T-cell (primary cell): ENCODE data around the gene ADK. TPM values are rescaled to one million over a fixed set of nuclear protein-coding genes. Genes with fewer than 3 reads are reported as not detected.

Experiments
- ATAC-seq, 4 experiments: fragments of 200-7000 bp in 3 of 4; fragments of 150-1000 bp in 1 of 4; cut with Tn5 transposase; replicated peaks in 1 of 4; 1 replicate in 3 of 4; 2 replicates in 1 of 4; pipeline ENCODE4 v1.10.0; 2021; ENCODE audit warnings: moderate library complexity in 3 of 4, mild to moderate bottlenecking in 2 of 4, moderate number of reproducible peaks in 1 of 4
- CTCF ChIA-PET, 2 donors: fragments of 300-600 bp; sonication (Branson Sonifier 250); formaldehyde crosslinking; loops; one replicate each; lab custom pipeline; 2022; ENCODE audit warnings: antibody characterized with exemption in 2 of 2; lab: Charles Lee
- POLR2A ChIA-PET, 2 donors: fragments of 300-600 bp; sonication (Branson Sonifier 250); formaldehyde crosslinking; loops; one replicate each; lab custom pipeline; 2022; ENCODE audit warnings: antibody characterized with exemption in 2 of 2; lab: Charles Lee
- DNase-seq, 35 experiments: peaks; one replicate each; pipeline versions ENCODE4 v3.0.0 to v3.0.0-alpha.2; 2013 to 2023
- H3K27ac ChIP-seq: one replicate; pipeline ENCODE4 v1.5.1; 2013; ENCODE audit warnings: low read length
- H3K27me3 ChIP-seq, 2 experiments: replicated peaks in 1 of 2; 1 replicate in 1 of 2; 2 replicates in 1 of 2; pipeline versions ENCODE4 v1.6.1 to v1.7.0; 2013; ENCODE audit warnings: low read length in 1 of 2, mixed read lengths in 1 of 2; ENCODE audit not compliant: control insufficient read depth in 2 of 2, insufficient read depth in 2 of 2; ENCODE audit errors: extremely low read depth in 1 of 2
- H3K36me3 ChIP-seq, 2 donors: 1 replicate in 1 of 2; 2 replicates in 1 of 2; pipeline versions ENCODE4 v1.6.1 to v1.7.0; 2013; ENCODE audit warnings: low read length in 1 of 2; ENCODE audit not compliant: control insufficient read depth in 2 of 2, insufficient read depth in 1 of 2; ENCODE audit errors: extremely low read depth in 1 of 2
- H3K4me1 ChIP-seq, 2 experiments: 1 replicate in 1 of 2; 2 replicates in 1 of 2; pipeline versions ENCODE4 v1.6.1 to v1.7.0; 2013; ENCODE audit warnings: low read length in 2 of 2, mixed read lengths in 1 of 2; ENCODE audit not compliant: insufficient read depth in 2 of 2, control insufficient read depth in 1 of 2; ENCODE audit errors: extremely low read depth in 1 of 2
- H3K4me3 ChIP-seq, 2 donors: 1 replicate in 1 of 2; 2 replicates in 1 of 2; pipeline versions ENCODE4 v1.5.1 to v1.7.0; 2013; ENCODE audit warnings: mild to moderate bottlenecking in 2 of 2, low read length in 1 of 2, moderate library complexity in 1 of 2; ENCODE audit not compliant: control insufficient read depth in 1 of 2; ENCODE audit errors: extremely low read depth in 1 of 2
- H3K9me3 ChIP-seq: 2 replicates; pipeline ENCODE4 v1.7.0; 2013
- H3K27ac Mint-ChIP-seq, 2 donors: one replicate each; pipeline ENCODE4 v1.8.0; 2020 to 2021; ENCODE audit warnings: mild to moderate bottlenecking in 2 of 2, mixed read lengths in 2 of 2
- H3K27me3 Mint-ChIP-seq, 2 donors: one replicate each; pipeline ENCODE4 v1.8.0; 2021 to 2022; ENCODE audit warnings: mixed read lengths in 2 of 2
- H3K36me3 Mint-ChIP-seq: one replicate; pipeline ENCODE4 v1.8.0; 2021; ENCODE audit warnings: mixed read lengths
- H3K4me1 Mint-ChIP-seq, 3 donors: one replicate each; pipeline ENCODE4 v1.8.0; 2020 to 2022; ENCODE audit warnings: mixed read lengths in 3 of 3, mild to moderate bottlenecking in 1 of 3
- H3K4me3 Mint-ChIP-seq, 3 donors: one replicate each; pipeline ENCODE4 v1.8.0; 2020 to 2022; ENCODE audit warnings: mild to moderate bottlenecking in 3 of 3, mixed read lengths in 3 of 3, moderate library complexity in 3 of 3
- H3K9me3 Mint-ChIP-seq, 3 donors: one replicate each; pipeline ENCODE4 v1.8.0; 2020 to 2022; ENCODE audit warnings: mixed read lengths in 3 of 3
- WGBS: methylation state at CpG from one replicate; pipeline ENCODE4 v1.1.5; 2013; ENCODE audit warnings: missing lambda C conversion rate; ENCODE audit not compliant: insufficient coverage; 5-methylcytosine and 5-hydroxymethylcytosine counted together
- total RNA-seq, 35 experiments: library from RNA in 6 of 35; stranded (reverse) in 6 of 35; fragments of 120-200 nt in 1 of 35; gene quantifications; one replicate each; pipeline versions ENCODE4 v1.2.1 to v1.2.4 and lab custom pipeline; 2013 to 2026

ADK gene
- total RNA-seq, 5 donors from 2014 or later (not counting 1 experiment from before 2014, with no cell fraction given), result 20.7 to 32.8 (median 23.6) TPM

DNA sequence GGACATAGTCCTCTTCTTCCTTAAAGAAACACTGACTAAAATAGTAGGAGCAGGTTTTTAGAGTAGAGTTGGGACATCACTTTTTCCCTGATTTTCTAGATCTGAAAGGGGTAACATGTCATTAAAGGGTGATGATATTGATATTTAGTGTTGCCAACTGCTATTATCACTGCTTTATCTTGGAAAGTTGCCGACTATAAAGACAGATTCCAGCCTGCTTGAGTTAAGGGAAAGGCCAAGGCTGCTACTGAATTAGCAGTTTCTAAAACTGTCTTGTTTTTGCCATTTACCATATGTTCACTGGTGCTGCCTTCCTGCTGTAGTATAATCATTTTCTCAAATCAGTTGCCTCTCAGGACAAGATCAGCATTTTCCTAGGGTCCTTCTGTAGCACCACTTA, 30.1 kb upstream of the ADK start:
- Mint-ChIP-seq H3K4me1 (peaks cover 0 to 13% (median 2%) of the 10 kb centered on the region in 3 donors), H3K27me3 (no peaks in the 10 kb centered on the region), H3K27ac (peak overlapping the region; percentile 6 to 15), H3K9me3 (no peaks in the 10 kb centered on the region), H3K36me3 (peaks cover 72% of the 10 kb centered on the region), H3K4me3 (no peak overlapping the region)
- ChIA-PET CTCF (no interaction called here), POLR2A (no interaction called here)
- no peak for ATAC-seq
- Histone ChIP-seq H3K36me3 (peaks cover 0 to 84% of the 10 kb centered on the region in 2 donors), H3K9me3 (no peaks in the 10 kb centered on the region), H3K4me1 (no peaks in the 10 kb centered on the region), H3K27ac (no peak overlapping the region), H3K27me3 (no peaks in the 10 kb centered on the region), H3K4me3 (no peak overlapping the region)
- 86% methylated on average over 1 of the region's 1 CpG for WGBS
- no peak for DNase-seq

GRCh38 chr10:74121368-74121767, 29.7 kb upstream of the ADK start:
- Histone ChIP-seq H3K4me1 (no peaks in the 10 kb centered on the region), H3K36me3 (peaks cover 0 to 84% of the 10 kb centered on the region in 2 donors), H3K27ac (no peak overlapping the region), H3K4me3 (no peak overlapping the region), H3K9me3 (no peaks in the 10 kb centered on the region), H3K27me3 (no peaks in the 10 kb centered on the region)
- ATAC-seq, result no peak
- peaks cover 72% of the 10 kb centered on the region for H3K36me3 Mint-ChIP-seq
- POLR2A ChIA-PET, result interaction anchor here in 1 of 2 donors (0.6 kb wide), 1 partner anchor 18 kb away, joined by 6 read pairs; no protein-coding TSS in a partner anchor
- H3K27ac Mint-ChIP-seq, result peak overlapping the region in 1 of 2 donors; percentile 6
- no peak for DNase-seq
- WGBS, result 100% methylated on average over 1 of the region's 1 CpG
- no peaks in the 10 kb centered on the region for H3K27me3 Mint-ChIP-seq
- H3K9me3 Mint-ChIP-seq, result no peaks in the 10 kb centered on the region
- no peak overlapping the region for H3K4me3 Mint-ChIP-seq
- CTCF ChIA-PET, result no interaction called here
- H3K4me1 Mint-ChIP-seq, result peaks cover 0 to 11% (median 2%) of the 10 kb centered on the region in 3 donors

DNA sequence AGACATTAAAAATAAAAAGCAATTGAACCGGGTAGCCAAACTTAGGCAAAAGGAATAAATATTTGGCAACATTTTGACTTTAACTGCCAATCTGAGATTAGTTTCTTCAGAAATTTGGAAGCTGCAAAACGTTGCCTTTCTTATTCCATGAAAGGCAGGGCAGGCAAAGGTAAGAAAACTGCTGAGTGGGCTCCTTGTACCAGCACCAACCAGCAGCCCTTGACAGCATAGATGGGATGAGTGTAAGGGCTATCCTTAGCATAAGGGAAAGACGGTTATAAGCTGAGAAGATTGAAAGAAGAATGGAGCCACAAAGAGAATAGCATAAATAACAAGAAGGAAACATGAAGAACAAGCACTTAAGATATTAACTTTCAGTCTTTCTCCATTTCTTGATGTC, 29.0 kb upstream of the ADK start:
- Mint-ChIP-seq H3K27ac (peak overlapping the region; percentile 27 to 30), H3K27me3 (no peaks in the 10 kb centered on the region), H3K36me3 (peaks cover 66% of the 10 kb centered on the region), H3K9me3 (no peaks in the 10 kb centered on the region), H3K4me3 (no peak overlapping the region), H3K4me1 (peaks cover 0 to 11% (median 2%) of the 10 kb centered on the region in 3 donors)
- Histone ChIP-seq H3K4me1 (no peaks in the 10 kb centered on the region), H3K27me3 (no peaks in the 10 kb centered on the region), H3K27ac (no peak overlapping the region), H3K9me3 (no peaks in the 10 kb centered on the region), H3K4me3 (no peak overlapping the region), H3K36me3 (peaks cover 0 to 83% of the 10 kb centered on the region in 2 donors)
- 92% methylated on average over 2 of the region's 3 CpGs for WGBS
- POLR2A ChIA-PET, result interaction anchor here (0.6 to 0.8 kb wide), 3 partner anchors 17 to 1125 kb away, joined by 3 to 6 read pairs (median 3); no protein-coding TSS in a partner anchor
- CTCF ChIA-PET, result no interaction called here
- DNase-seq (no peak), ATAC-seq (no peak)

DNA sequence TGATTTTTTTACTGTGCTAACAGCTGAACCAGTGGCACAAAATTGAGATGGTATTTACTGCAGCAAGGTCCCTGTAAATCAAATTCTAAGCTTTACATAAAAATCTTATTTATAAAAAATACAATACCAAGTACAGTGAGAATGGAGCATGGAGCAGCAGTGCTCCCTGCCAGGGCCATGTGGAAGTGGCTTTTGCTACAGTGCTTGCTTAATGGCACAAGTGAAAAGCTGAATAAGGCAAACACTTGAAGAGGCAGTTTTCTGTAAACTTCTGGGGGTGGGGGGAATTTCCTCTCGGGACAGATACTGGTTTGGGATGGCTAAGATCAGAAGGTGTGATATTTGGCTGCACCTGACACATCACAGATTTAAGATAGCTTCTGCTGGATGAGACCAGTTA, 27.9 kb upstream of the ADK start:
- DNase-seq, result no peak
- Mint-ChIP-seq H3K4me3 (no peak overlapping the region), H3K9me3 (no peaks in the 10 kb centered on the region), H3K36me3 (peaks cover 65% of the 10 kb centered on the region), H3K27ac (peak overlapping the region in 1 of 2 donors; percentile 23), H3K4me1 (peaks cover 0 to 11% (median 2%) of the 10 kb centered on the region in 3 donors), H3K27me3 (no peaks in the 10 kb centered on the region)
- no peaks in the 10 kb centered on the region for H3K4me1 ChIP-seq
- H3K27me3 ChIP-seq, result no peaks in the 10 kb centered on the region
- peaks cover under 1 to 83% of the 10 kb centered on the region in 2 donors for H3K36me3 ChIP-seq
- H3K27ac ChIP-seq, result no peak overlapping the region
- H3K9me3 ChIP-seq, result no peaks in the 10 kb centered on the region
- ChIA-PET CTCF (interaction anchor here in 1 of 2 donors (0.5 to 0.6 kb wide), 3 partner anchors 16 to 1022 kb away, joined by 3 to 10 read pairs (median 4); no protein-coding TSS in a partner anchor), POLR2A (interaction anchor here (0.6 to 0.8 kb wide), 3 partner anchors 19 to 1124 kb away, joined by 3 read pairs; no protein-coding TSS in a partner anchor)
- WGBS, result 33% methylated on average over 1 of the region's 1 CpG
- H3K4me3 ChIP-seq, result no peak overlapping the region
- no peak for ATAC-seq

GRCh38 chr10:74133923-74134820, 16.8 kb upstream of the ADK start:
- no peaks in the 10 kb centered on the region for H3K27me3 Mint-ChIP-seq
- ChIA-PET CTCF (interaction anchor here (0.5 to 1.5 kb wide), 2 partner anchors 110 to 754 kb away, joined by 3 read pairs; no protein-coding TSS in a partner anchor), POLR2A (no interaction called here)
- no peak for DNase-seq
- no peak overlapping the region for H3K27ac Mint-ChIP-seq
- WGBS, result no CpG with 5 or more reads among the region's 11 CpGs
- no peak overlapping the region for H3K4me3 Mint-ChIP-seq
- no peaks in the 10 kb centered on the region for H3K27me3 ChIP-seq
- no peaks in the 10 kb centered on the region for H3K9me3 Mint-ChIP-seq
- H3K9me3 ChIP-seq, result no peaks in the 10 kb centered on the region
- H3K36me3 ChIP-seq, result peaks cover 4 to 77% of the 10 kb centered on the region in 2 donors
- ATAC-seq, result no peak
- peaks cover 0 to 3% (median 3%) of the 10 kb centered on the region in 3 donors for H3K4me1 Mint-ChIP-seq
- peaks cover 40% of the 10 kb centered on the region for H3K36me3 Mint-ChIP-seq
- H3K4me3 ChIP-seq, result no peak overlapping the region
- no peak overlapping the region for H3K27ac ChIP-seq
- no peaks in the 10 kb centered on the region for H3K4me1 ChIP-seq

DNA sequence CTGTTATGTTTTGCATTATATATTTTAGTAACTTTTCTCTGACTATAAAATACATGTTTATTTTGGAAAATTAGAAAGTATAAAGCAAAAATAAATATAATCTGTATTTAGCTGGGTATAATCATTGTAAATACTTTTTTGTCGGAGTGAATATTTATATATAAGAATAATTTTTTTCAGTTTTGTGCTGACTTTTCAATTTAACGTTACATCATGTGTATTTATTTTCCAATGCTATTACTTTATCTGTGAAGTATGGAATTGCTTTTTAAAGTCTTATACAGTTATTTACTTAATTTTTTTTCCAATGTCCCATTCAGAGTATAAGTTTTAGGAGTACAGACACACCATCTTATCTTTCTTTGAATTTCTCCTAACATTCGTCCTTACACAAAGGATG, 15.6 kb upstream of the ADK start:
- ATAC-seq, result no peak
- no peaks in the 10 kb centered on the region for H3K27me3 Mint-ChIP-seq
- H3K27me3 ChIP-seq, result no peaks in the 10 kb centered on the region
- ChIA-PET CTCF (interaction anchor here in 1 of 2 donors (1.5 kb wide), 1 partner anchor 108 kb away, joined by 3 read pairs; no protein-coding TSS in a partner anchor), POLR2A (interaction anchor here in 1 of 2 donors (0.6 kb wide), 2 partner anchors 391 to 1076 kb away, joined by 3 to 4 read pairs; no protein-coding TSS in a partner anchor)
- H3K9me3 ChIP-seq, result no peaks in the 10 kb centered on the region
- H3K4me3 Mint-ChIP-seq, result no peak overlapping the region
- H3K36me3 ChIP-seq, result peaks cover 4 to 65% of the 10 kb centered on the region in 2 donors
- H3K4me1 Mint-ChIP-seq, result peaks cover 0 to 3% (median 3%) of the 10 kb centered on the region in 3 donors
- H3K9me3 Mint-ChIP-seq, result no peaks in the 10 kb centered on the region
- no peaks in the 10 kb centered on the region for H3K4me1 ChIP-seq
- peaks cover 36% of the 10 kb centered on the region for H3K36me3 Mint-ChIP-seq
- WGBS, result no CpG with 5 or more reads among the region's 3 CpGs
- DNase-seq, result no peak
- H3K27ac ChIP-seq, result no peak overlapping the region
- H3K27ac Mint-ChIP-seq, result no peak overlapping the region
- H3K4me3 ChIP-seq, result no peak overlapping the region
